ENCODE results near the gene TMEM253. TPM values are rescaled to one million over a fixed set of nuclear protein-coding genes. Genes with fewer than 3 reads are reported as not detected.

Gene TMEM253
- total and polyA plus RNA-seq, 9 of the 15 experiments (the other 6 are each of a cell fraction or from before 2014, with no cell fraction given), result 0.11 to 0.61 (median 0.26) TPM; not detected in 3

DNA sequence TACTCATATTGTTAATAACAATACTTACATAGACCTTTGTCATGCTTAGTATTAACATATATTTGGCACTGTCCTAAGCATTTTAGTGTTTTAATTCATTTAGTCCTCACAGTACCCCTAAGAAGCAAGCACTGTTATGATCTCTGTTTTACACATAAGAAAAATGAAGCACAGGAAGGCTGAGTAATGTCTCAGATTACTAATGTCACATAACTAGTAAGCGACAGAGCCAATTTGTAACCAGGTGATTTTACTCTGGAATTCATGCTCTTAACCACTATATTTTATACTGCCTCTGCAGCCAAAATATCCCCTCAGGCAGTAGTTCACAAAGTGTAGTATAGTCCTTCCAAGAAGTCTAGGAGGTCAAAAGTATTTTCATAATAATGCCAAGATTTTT, 20.3 kb downstream of the TMEM253 start:
- H3K4me2 ChIP-seq (ENCODE audit: insufficient read depth, low read length), result no peak overlapping the region
- no peaks in the 10 kb centered on the region for H3K27me3 ChIP-seq (ENCODE audit: control insufficient read depth in 2 of 2, insufficient read depth in 2 of 2, low read length in 2 of 2)
- no peak overlapping the region for H3K9ac ChIP-seq (ENCODE audit: insufficient read depth in 1 of 2, low read depth in 2 of 2, low read length in 2 of 2)
- no peaks in the 10 kb centered on the region for H3K79me2 ChIP-seq (ENCODE audit: control insufficient read depth, insufficient read depth, low read length)
- no peak for DNase-seq (ENCODE audit: extremely low read depth in 1 of 4, low spot score in 3 of 4)
- FAIRE-seq, result no peak
- no peaks in the 10 kb centered on the region for H3K9me1 ChIP-seq (ENCODE audit: control insufficient read depth, insufficient read depth, low read length)
- H3K27ac ChIP-seq (ENCODE audit: extremely low read depth, low read depth, low read length), result no peak overlapping the region
- in situ Hi-C loops (cut with MboI) (no loop called here), intact Hi-C loops (cut with micrococcal nuclease) (no loop called here)
- 33% methylated on average over 1 of the region's 1 CpG for WGBS (ENCODE audit: insufficient coverage, low coverage, missing lambda C conversion rate)
- ATAC-seq, result no peak
- H3K4me1 ChIP-seq (replicated peaks in 1 of 2; ENCODE audit: control insufficient read depth in 2 of 2, insufficient read depth in 2 of 2, low read length in 2 of 2), result no peaks in the 10 kb centered on the region; a peak in 1 of 5 replicates
- no peak overlapping the region for H3K4me3 ChIP-seq
- ChIA-PET POLR2A (no interaction called here), CTCF (ENCODE audit: low intra/inter-chr PET ratio) (no interaction called here)
- no peak overlapping the region for H2AFZ ChIP-seq (ENCODE audit: low read depth, low read length)
- no peaks in the 10 kb centered on the region for H3K9me3 ChIP-seq (replicated peaks; ENCODE audit: control insufficient read depth, insufficient read depth, low read depth, low read length)
- H4K20me1 ChIP-seq (replicated peaks; ENCODE audit: control insufficient read depth, insufficient read depth, low read length), result no peaks in the 10 kb centered on the region
- TF ChIP-seq, protein P1, sequence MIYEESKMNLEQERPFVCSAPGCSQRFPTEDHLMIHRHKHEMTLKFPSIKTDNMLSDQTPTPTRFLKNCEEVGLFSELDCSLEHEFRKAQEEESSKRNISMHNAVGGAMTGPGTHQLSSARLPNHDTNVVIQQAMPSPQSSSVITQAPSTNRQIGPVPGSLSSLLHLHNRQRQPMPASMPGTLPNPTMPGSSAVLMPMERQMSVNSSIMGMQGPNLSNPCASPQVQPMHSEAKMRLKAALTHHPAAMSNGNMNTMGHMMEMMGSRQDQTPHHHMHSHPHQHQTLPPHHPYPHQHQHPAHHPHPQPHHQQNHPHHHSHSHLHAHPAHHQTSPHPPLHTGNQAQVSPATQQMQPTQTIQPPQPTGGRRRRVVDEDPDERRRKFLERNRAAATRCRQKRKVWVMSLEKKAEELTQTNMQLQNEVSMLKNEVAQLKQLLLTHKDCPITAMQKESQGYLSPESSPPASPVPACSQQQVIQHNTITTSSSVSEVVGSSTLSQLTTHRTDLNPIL (CRISPR knock-in tag; IDR thresholded peaks at IDR 0.05), result no peak
- TF ChIP-seq ZNF280A (IDR thresholded peaks at IDR 0.05; ENCODE audit: low read depth, partially characterized antibody) (no peak), ZNF224 (CRISPR knock-in tag; IDR thresholded peaks at IDR 0.05) (no peak), PREB (CRISPR knock-in tag; IDR thresholded peaks at IDR 0.05) (no peak), MCM7 (IDR thresholded peaks at IDR 0.05) (no peak), NCOA1 (IDR thresholded peaks at IDR 0.05; ENCODE audit: low read depth) (no peak), MYC (IDR thresholded peaks at IDR 0.05; ENCODE audit: low read depth, low read length) (no peak), MYC (CRISPR knock-in tag; IDR thresholded peaks at IDR 0.05; ENCODE audit: borderline replicate concordance, low read depth) (no peak), LEF1 (IDR thresholded peaks at IDR 0.05) (no peak), NR2F6 (CRISPR knock-in tag; IDR thresholded peaks at IDR 0.05) (no peak), KLF16 (IDR thresholded peaks at IDR 0.05) (no peak), KDM4B (IDR thresholded peaks at IDR 0.05; ENCODE audit: borderline replicate concordance in 2 of 2, low read depth in 1 of 2) (no peak), ARID3A (IDR thresholded peaks at IDR 0.05; ENCODE audit: borderline replicate concordance, low read depth, low read length) (no peak), ZNF354B (CRISPR knock-in tag; IDR thresholded peaks at IDR 0.05) (no peak), MCM3 (IDR thresholded peaks at IDR 0.05) (no peak)
- TF ChIP-seq, protein P2, sequence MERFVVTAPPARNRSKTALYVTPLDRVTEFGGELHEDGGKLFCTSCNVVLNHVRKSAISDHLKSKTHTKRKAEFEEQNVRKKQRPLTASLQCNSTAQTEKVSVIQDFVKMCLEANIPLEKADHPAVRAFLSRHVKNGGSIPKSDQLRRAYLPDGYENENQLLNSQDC (CRISPR knock-in tag; IDR thresholded peaks at IDR 0.05), result no peak
- no peaks in the 10 kb centered on the region for H3K36me3 ChIP-seq (ENCODE audit: control insufficient read depth, insufficient read depth, low read length)
- BruUV-seq (replicated peaks), result no TSS peak

All from K562 (cell line).